H1 (cell line): Measurements from ENCODE around the gene EFCAB6. TPM values are rescaled to one million over a fixed set of nuclear protein-coding genes. Genes with fewer than 3 reads are reported as not detected.

Source experiments
- CTCF ChIA-PET: fragments of 300-600 bp; sonication (Branson Sonifier 250); formaldehyde crosslinking; loops from one replicate; lab custom pipeline; 2021; ENCODE audit not compliant: partially characterized antibody; lab: Charles Lee
- POLR2A ChIA-PET: fragments of 300-600 bp; sonication (Branson Sonifier 250); formaldehyde crosslinking; loops from one replicate; lab custom pipeline; 2021; ENCODE audit warnings: inconsistent platforms; ENCODE audit not compliant: partially characterized antibody; lab: Charles Lee
- DNase-seq, 2 experiments: peaks; one replicate each; pipeline versions ENCODE4 v3.0.0 to v3.0.0-alpha.2; 2010 to 2022; ENCODE audit warnings: low spot score in 2 of 2, low read depth in 1 of 2, mixed read lengths in 1 of 2
- FAIRE-seq: peaks from 2 replicates; lab custom pipeline; 2011; peaks lifted over from hg19 to GRCh38; lab: Jason Lieb, UNC
- H2AFZ ChIP-seq: 2 replicates; pipeline ENCODE4 v1.8.1; 2012; ENCODE audit warnings: low read length, inconsistent platforms
- H2AK5ac ChIP-seq: 2 replicates; pipeline ENCODE4 v1.6.1; 2013; ENCODE audit warnings: low read depth, low read length
- H2BK120ac ChIP-seq: replicated peaks from 2 replicates; pipeline ENCODE3; 2013; ENCODE audit warnings: low read depth, low read length, inconsistent platforms
- H2BK12ac ChIP-seq: 2 replicates; pipeline ENCODE4 v1.6.1; 2013; ENCODE audit warnings: low read depth, low read length
- H2BK15ac ChIP-seq: 2 replicates; pipeline ENCODE4 v1.6.1; 2013; ENCODE audit warnings: low read length
- H2BK20ac ChIP-seq: 2 replicates; pipeline ENCODE4 v1.6.1; 2013; ENCODE audit warnings: low read length
- H2BK5ac ChIP-seq: 2 replicates; pipeline ENCODE4 v1.6.1; 2013; ENCODE audit warnings: low read depth, low read length
- H3K14ac ChIP-seq: 2 replicates; pipeline ENCODE4 v1.6.1; 2013; ENCODE audit warnings: inconsistent platforms; ENCODE audit not compliant: insufficient read length
- H3K18ac ChIP-seq: 2 replicates; pipeline ENCODE4 v1.6.1; 2013; ENCODE audit warnings: low read length; ENCODE audit errors: extremely low read depth
- H3K23ac ChIP-seq: 2 replicates; pipeline ENCODE4 v1.6.1; 2013; ENCODE audit warnings: inconsistent platforms; ENCODE audit not compliant: insufficient read length
- H3K23me2 ChIP-seq: 2 replicates; pipeline ENCODE4 v1.6.1; 2013; ENCODE audit warnings: low read depth, low read length
- H3K27ac ChIP-seq: 2 replicates; pipeline ENCODE4 v1.6.1; 2011; ENCODE audit warnings: low read depth, low read length, inconsistent platforms
- H3K27me3 ChIP-seq, 4 experiments: replicated peaks in 1 of 4; 1 replicate in 1 of 4; 2 replicates in 3 of 4; pipeline versions ENCODE4 v1.6.1 to v1.8.1; 2011 to 2013; ENCODE audit warnings: low read length in 3 of 4, mild to moderate bottlenecking in 3 of 4, inconsistent platforms in 2 of 4, mixed read lengths in 2 of 4, moderate library complexity in 1 of 4; ENCODE audit not compliant: control insufficient read depth in 3 of 4, insufficient read depth in 3 of 4; ENCODE audit errors: extremely low read depth in 1 of 4
- H3K36me3 ChIP-seq, 4 experiments: 2 replicates each; pipeline versions ENCODE4 v1.6.1 to v1.8.1; 2011 to 2013; ENCODE audit warnings: mild to moderate bottlenecking in 4 of 4, low read length in 3 of 4, moderate library complexity in 2 of 4, control low read depth in 1 of 4, inconsistent platforms in 1 of 4; ENCODE audit not compliant: insufficient read depth in 4 of 4, control insufficient read depth in 2 of 4
- H3K4ac ChIP-seq: replicated peaks from 2 replicates; pipeline ENCODE3; 2013; ENCODE audit warnings: low read length, low read depth, mixed read lengths, inconsistent platforms; ENCODE audit not compliant: insufficient read length
- H3K4me1 ChIP-seq, 4 experiments: replicated peaks in 1 of 4; 1 replicate in 1 of 4; 2 replicates in 3 of 4; pipeline versions ENCODE4 v1.6.1 to v1.8.1; 2011 to 2013; ENCODE audit warnings: low read length in 3 of 4, inconsistent platforms in 2 of 4, mixed read lengths in 1 of 4; ENCODE audit not compliant: insufficient read depth in 4 of 4, control insufficient read depth in 3 of 4
- H3K4me2 ChIP-seq, 2 experiments: 2 replicates each; pipeline versions ENCODE4 v1.6.1 to v1.8.1; 2011 to 2013; ENCODE audit warnings: low read depth in 2 of 2, low read length in 2 of 2, control low read depth in 1 of 2, inconsistent platforms in 1 of 2, mild to moderate bottlenecking in 1 of 2; ENCODE audit not compliant: insufficient read depth in 1 of 2
- H3K4me3 ChIP-seq, 4 experiments: fragments of 200-600, 300-600 bp in 1 of 4; sonication (generic), shearing (Covaris generic), sonication (Bioruptor Twin) in 1 of 4; 2 replicates each; pipeline versions ENCODE4 v1.5.1 to v1.8.1; 2011 to 2016; ENCODE audit warnings: low read length in 4 of 4, low read depth in 3 of 4, control low read depth in 2 of 4, inconsistent platforms in 2 of 4, mild to moderate bottlenecking in 2 of 4, mixed read lengths in 1 of 4, moderate library complexity in 1 of 4; ENCODE audit not compliant: insufficient read depth in 2 of 4; ENCODE audit errors: extremely low read depth in 1 of 4
- H3K56ac ChIP-seq: replicated peaks from 2 replicates; pipeline ENCODE3; 2013; ENCODE audit warnings: low read depth, mild to moderate bottlenecking, mixed read lengths, low read length, inconsistent platforms; ENCODE audit not compliant: insufficient read length
- H3K79me1 ChIP-seq: 2 replicates; pipeline ENCODE4 v1.6.1; 2013; ENCODE audit warnings: low read depth, low read length, control low read depth
- H3K79me2 ChIP-seq, 2 experiments: 2 replicates each; pipeline versions ENCODE4 v1.6.1 to v1.8.1; 2012 to 2013; ENCODE audit warnings: low read length in 2 of 2, mild to moderate bottlenecking in 2 of 2, inconsistent platforms in 1 of 2; ENCODE audit not compliant: insufficient read depth in 2 of 2, control insufficient read depth in 1 of 2
- H3K9ac ChIP-seq, 4 experiments: replicated peaks in 1 of 4; 1 replicate in 1 of 4; 2 replicates in 3 of 4; pipeline versions ENCODE4 v1.6.1 to v1.8.1; 2011 to 2013; ENCODE audit warnings: low read depth in 3 of 4, low read length in 3 of 4, control low read depth in 2 of 4, mild to moderate bottlenecking in 2 of 4, moderate library complexity in 2 of 4, inconsistent platforms in 1 of 4; ENCODE audit errors: extremely low read depth in 1 of 4
- H3K9me3 ChIP-seq, 2 experiments: 2 replicates each; pipeline versions ENCODE4 v1.6.1 to v1.8.1; 2012 to 2013; ENCODE audit warnings: mild to moderate bottlenecking in 2 of 2, moderate library complexity in 2 of 2, control low read depth in 1 of 2, inconsistent platforms in 1 of 2, low read depth in 1 of 2, low read length in 1 of 2, mixed read lengths in 1 of 2; ENCODE audit not compliant: insufficient read depth in 2 of 2
- H4K20me1 ChIP-seq, 2 experiments: replicated peaks in 1 of 2; 2 replicates each; pipeline versions ENCODE3 to v1.8.1; 2011 to 2013; ENCODE audit warnings: inconsistent platforms in 2 of 2, low read length in 2 of 2, mild to moderate bottlenecking in 1 of 2; ENCODE audit not compliant: insufficient read depth in 2 of 2, control insufficient read depth in 1 of 2
- H4K5ac ChIP-seq: 2 replicates; pipeline ENCODE4 v1.6.1; 2013; ENCODE audit warnings: low read length, low read depth, mixed read lengths, inconsistent platforms; ENCODE audit not compliant: insufficient read length
- H4K8ac ChIP-seq: 2 replicates; pipeline ENCODE4 v1.8.0; 2013; ENCODE audit warnings: mild to moderate bottlenecking, moderate library complexity, low read length, inconsistent platforms; ENCODE audit not compliant: insufficient read depth; ENCODE audit errors: extremely low read depth
- H4K91ac ChIP-seq: replicated peaks from 2 replicates; pipeline ENCODE3; 2013; ENCODE audit warnings: low read length, mixed read lengths, inconsistent platforms; ENCODE audit not compliant: insufficient read length
- ATF3 ChIP-seq: IDR thresholded peaks from 2 replicates; pipeline ENCODE4 v1.6.1; 2011; ENCODE audit warnings: low read depth, mild to moderate bottlenecking, low read length; ENCODE audit not compliant: insufficient read depth
- BCL11A ChIP-seq, 2 experiments: IDR thresholded peaks; one replicate each; pipeline ENCODE4 v1.6.1; 2011; ENCODE audit warnings: low read depth in 2 of 2, low read length in 2 of 2, mild to moderate bottlenecking in 2 of 2
- CBX5 ChIP-seq: fragments of 300-800, 300-1000 bp; sonication (generic); IDR thresholded peaks from 2 replicates; pipeline ENCODE4 v1.7.1; 2016; ENCODE audit warnings: antibody characterized with exemption, low read length, low read depth
- CTBP2 ChIP-seq: IDR thresholded peaks from 2 replicates; pipeline ENCODE4 v1.7.0; 2011; ENCODE audit warnings: borderline replicate concordance, mild to moderate bottlenecking, moderate library complexity, mixed read lengths, low read length; ENCODE audit not compliant: insufficient read depth, insufficient read length
- EZH2 ChIP-seq: fragments of 200-600 bp; sonication (generic); IDR thresholded peaks from 2 replicates; pipeline ENCODE4 v1.7.1; 2012; ENCODE audit warnings: low read depth, mild to moderate bottlenecking, moderate library complexity, low read length, inconsistent platforms; ENCODE audit not compliant: severe bottlenecking
- NRF1 ChIP-seq: IDR thresholded peaks from 2 replicates; pipeline ENCODE4 v1.6.1; 2011; ENCODE audit warnings: mild to moderate bottlenecking, low read depth, low read length, improper control_type of control experiment
- POLR2AphosphoS5 ChIP-seq: IDR thresholded peaks from 2 replicates; pipeline ENCODE4 v1.6.1; 2011; ENCODE audit warnings: low read depth, low read length
- RAD21 ChIP-seq, 2 experiments: IDR thresholded peaks in 1 of 2; conservative IDR thresholded peaks in 1 of 2; 2 replicates each; pipeline ENCODE4 v1.6.1; 2011; ENCODE audit warnings: low read depth in 2 of 2, low read length in 2 of 2, improper control_type of control experiment in 1 of 2, inconsistent platforms in 1 of 2, mild to moderate bottlenecking in 1 of 2, moderate library complexity in 1 of 2
- RXRA ChIP-seq: IDR thresholded peaks from 2 replicates; pipeline ENCODE4 v1.6.1; 2011; ENCODE audit warnings: low read depth, mild to moderate bottlenecking, low read length, moderate library complexity; ENCODE audit not compliant: insufficient read depth
- SP2 ChIP-seq: IDR thresholded peaks from 2 replicates; pipeline ENCODE4 v1.6.1; 2012; ENCODE audit warnings: mild to moderate bottlenecking, low read length, inconsistent platforms
- TEAD4 ChIP-seq: IDR thresholded peaks from 2 replicates; pipeline ENCODE4 v1.6.1; 2012; ENCODE audit warnings: low read depth, low read length, inconsistent platforms, mixed read lengths
- YY1 ChIP-seq: IDR thresholded peaks from 2 replicates; pipeline ENCODE4 v1.6.1; 2011; ENCODE audit warnings: low read depth, mild to moderate bottlenecking, low read length
- WGBS, 2 experiments: shearing (Covaris generic) in 1 of 2; methylation state at CpG; one replicate each; pipeline versions ENCODE4 v1.1.6 to v1.1.7; 2013 to 2015; ENCODE audit warnings: low lambda C conversion rate in 2 of 2, mixed read lengths in 2 of 2, inconsistent platforms in 1 of 2, low coverage in 1 of 2, missing lambda C conversion rate in 1 of 2; ENCODE audit not compliant: insufficient replicate concordance in 2 of 2, insufficient coverage in 1 of 2, insufficient read length in 1 of 2; ENCODE audit errors: extremely low coverage in 1 of 2, missing lambda C conversion rate in 1 of 2; 5-methylcytosine and 5-hydroxymethylcytosine counted together
- polyA plus RNA-seq, 7 experiments: library from polyadenylated mRNA; depleted of rRNA in 3 of 7; stranded (reverse) in 5 of 7; unstranded in 2 of 7; fragments of >200 nt in 5 of 7; fragments of 200-250 nt in 2 of 7; gene quantifications; 1 replicate in 5 of 7; 2 replicates in 1 of 7; 4 replicates in 1 of 7; pipeline versions ENCODE4 v1.2.1 to v1.2.3, GENCODE V29; 2011 to 2013; ENCODE audit warnings: missing spikeins in 2 of 7, mixed read lengths in 2 of 7
- total RNA-seq: library from RNA; stranded (reverse); fragmentation: NEBNext Ultra II Directional; extraction: Animal tissue kit (Norgen Biotek cat#: 25700); gene quantifications from 2 replicates; pipeline ENCODE4 v1.2.1, GENCODE V29; 2021

The EFCAB6 gene
- total and polyA plus RNA-seq, 2 of the 8 experiments (the other 6 are each of a cell fraction or from before 2014, with no cell fraction given) = 0.32 to 1.7 TPM

- Histone ChIP-seq H4K5ac (no peak overlapping the region), H3K79me1 (no peaks in the 10 kb centered on the region), H3K79me2 (no peaks in the 10 kb centered on the region), H3K23ac (no peak overlapping the region), H3K4me3 (no peak overlapping the region), H4K91ac (no peak overlapping the region), H4K20me1 (no peaks in the 10 kb centered on the region), H3K4ac (no peak overlapping the region), H2BK120ac (no peak overlapping the region), H3K14ac (no peak overlapping the region), H2BK5ac (no peak overlapping the region), H2AFZ (no peak overlapping the region), H2BK12ac (no peak overlapping the region), H3K18ac (no peak overlapping the region), H3K9me3 (no peaks in the 10 kb centered on the region), H2BK15ac (no peak overlapping the region), H3K27me3 (no peaks in the 10 kb centered on the region), H3K4me2 (no peak overlapping the region), H3K56ac (no peak overlapping the region), H3K36me3 (no peaks in the 10 kb centered on the region), H3K23me2 (no peaks in the 10 kb centered on the region), H3K27ac (no peak overlapping the region), H2AK5ac (no peak overlapping the region), H4K8ac (no peak overlapping the region), H2BK20ac (no peak overlapping the region), H3K9ac (no peak overlapping the region), H3K4me1 (peaks cover 0 to 7% (median 2%) of the 10 kb centered on the region in 4 experiments; a peak in 2 of 7 replicates)
- DNase-seq (no peak), FAIRE-seq (no peak)
- CTCF ChIA-PET = interaction anchor here (0.6 to 1.0 kb wide), 3 partner anchors 8 to 317 kb away, joined by 3 to 4 read pairs (median 3); no protein-coding TSS in a partner anchor
- POLR2A ChIA-PET = no interaction called here
- 87% methylated on average over 13 of the region's 13 CpGs; no CpG with 5 or more reads in 1 of the 2 experiments for WGBS, 2 experiments
- TF ChIP-seq POLR2AphosphoS5 (no peak), RAD21 (IDR thresholded peaks at IDR 0.05 in 1 of 2, conservative IDR thresholded peaks at IDR 0.05 in 1 of 2; ENCODE audit: low read depth in 2 of 2, low read length in 2 of 2) (no peak), BCL11A (IDR thresholded peaks at IDR 0.05; ENCODE audit: low read depth in 2 of 2, low read length in 2 of 2) (no peak), YY1 (no peak), ATF3 (no peak), CTBP2 (no peak), NRF1 (no peak), RXRA (no peak), TEAD4 (no peak), EZH2 (no peak), SP2 (no peak), CBX5 (no peak)
Measured at GRCh38 chr22:43627485-43628213, 184.5 kb downstream of the EFCAB6 start.
